HCEC 1CT (cell line): Measurements from ENCODE around the gene STAT1.
A peak's percentile ranks its signal among the peaks of the same experiment; 100 is the strongest.

ENCODE experiments used
- DNase-seq: peaks from one replicate; pipeline ENCODE4 v3.0.0-alpha.2; 2017

The STAT1 gene

GRCh38 chr2:191030521-191031154 is 16.7 kb upstream of the STAT1 start:
- peak; percentile 41 for DNase-seq

- DNase-seq: no peak
Measured at GRCh38 chr2:191029280-191029950, 15.4 kb upstream of the STAT1 start.

- no peak for DNase-seq
Measured at GRCh38 chr2:191026377-191026776, 12.4 kb upstream of the STAT1 start.

- no peak for DNase-seq
Measured at GRCh38 chr2:191025135-191025534, 11.2 kb upstream of the STAT1 start.

GRCh38 chr2:191023235-191023679 is 9.3 kb upstream of the STAT1 start:
- DNase-seq: no peak

- DNase-seq: peak; percentile 90
Measured at GRCh38 chr2:191020742-191021381, 6.9 kb upstream of the STAT1 start.

DNA sequence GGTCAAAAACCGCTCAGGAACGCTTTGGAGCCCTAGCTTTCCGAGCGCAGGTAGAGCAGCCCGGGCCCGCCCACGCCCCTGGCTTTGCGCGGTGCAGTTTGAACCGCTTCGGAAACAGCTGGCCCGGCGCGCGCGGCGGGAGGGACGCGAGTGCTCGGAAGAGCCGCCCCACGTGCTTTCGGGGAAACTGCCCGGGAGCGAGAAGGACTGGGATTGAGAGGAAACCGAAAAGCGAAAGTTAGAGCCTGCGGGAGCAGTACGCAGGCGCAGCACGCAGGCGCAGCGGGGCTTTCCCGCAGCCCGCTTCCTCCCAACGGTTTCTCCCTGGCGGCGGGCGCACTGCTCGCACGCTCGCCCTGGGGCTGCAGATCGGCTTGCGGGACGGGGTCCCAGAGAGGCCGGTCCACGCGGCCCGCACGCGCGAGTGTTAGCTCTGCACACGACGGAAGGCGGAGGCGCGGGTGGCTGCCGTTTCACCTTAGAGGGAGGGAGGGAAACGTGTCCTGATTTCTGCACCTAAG is 6.3 kb upstream of the STAT1 start:
- DNase-seq: peak; percentile 97

GRCh38 chr2:191019376-191019775 is 5.4 kb upstream of the STAT1 start:
- no peak for DNase-seq

GRCh38 chr2:191018643-191019119 is 4.7 kb upstream of the STAT1 start:
- no peak for DNase-seq

DNA sequence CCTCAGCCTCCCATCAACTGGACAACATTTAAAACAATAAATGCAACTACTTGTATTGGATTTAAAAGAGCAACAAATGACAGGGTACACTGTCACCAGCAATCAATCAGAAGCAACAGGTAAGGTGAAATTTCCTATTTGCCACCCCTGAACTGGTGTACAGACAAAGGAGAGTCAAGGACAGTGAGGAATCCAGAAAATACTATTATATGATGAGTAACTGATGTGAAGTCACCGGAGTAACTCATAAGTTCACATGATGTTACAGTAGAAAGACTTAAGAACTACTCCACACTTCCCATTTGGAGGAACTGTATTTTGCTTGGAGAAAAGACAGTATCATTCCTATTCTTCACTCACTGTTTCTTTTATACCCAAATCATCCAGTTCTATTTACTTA is 4.1 kb upstream of the STAT1 start:
- no peak for DNase-seq

DNA sequence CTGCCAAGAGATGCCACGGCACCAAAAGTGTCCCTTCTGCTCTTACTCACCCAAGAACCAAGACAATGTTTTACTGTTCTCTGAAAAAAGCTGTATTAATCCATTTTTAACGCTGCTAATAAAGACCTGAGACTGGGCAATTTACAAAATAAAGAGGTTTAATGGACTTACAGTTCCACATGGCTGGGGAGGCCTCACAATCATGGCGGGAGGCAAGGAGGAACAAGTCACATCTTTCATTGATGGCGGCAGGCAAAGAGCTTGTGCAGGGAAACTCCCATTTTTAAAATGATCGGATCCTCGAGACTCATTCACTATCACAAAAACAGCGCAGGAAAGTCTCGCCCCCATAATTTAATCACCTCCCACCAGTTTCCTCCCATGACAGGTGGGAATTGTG is 1.9 kb upstream of the STAT1 start:
- DNase-seq: no peak

- no peak for DNase-seq
Measured at GRCh38 chr2:191015239-191015638, 1.3 kb upstream of the STAT1 start.

- DNase-seq: no peak
Measured at GRCh38 chr2:191014653-191015020, 666 bp upstream of the STAT1 start.

- DNase-seq: no peak
Measured at GRCh38 chr2:191013682-191013931, 364 bp downstream of the STAT1 start.

- peak; percentile 15 for DNase-seq
Measured at GRCh38 chr2:191012845-191013681, 908 bp downstream of the STAT1 start.

DNA sequence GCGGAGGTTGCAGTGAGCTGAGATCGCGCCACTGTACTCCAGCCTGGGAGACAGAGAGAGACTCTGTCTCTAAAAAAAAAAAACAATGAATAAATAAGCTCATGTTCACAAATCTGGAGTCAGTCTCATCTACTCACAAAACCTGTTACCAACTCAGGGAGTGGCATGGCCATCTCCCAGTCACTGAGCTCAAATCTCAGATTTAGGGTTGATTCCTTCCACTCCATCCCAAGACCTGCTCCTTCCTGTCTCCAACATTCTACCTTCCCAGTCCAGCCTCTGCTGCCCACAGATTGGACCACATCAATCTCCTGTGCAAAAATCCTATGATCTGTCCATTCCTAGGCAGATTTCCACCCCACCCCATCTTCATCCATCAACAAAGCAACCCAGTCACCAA is 1.6 kb downstream of the STAT1 start:
- no peak for DNase-seq

DNA sequence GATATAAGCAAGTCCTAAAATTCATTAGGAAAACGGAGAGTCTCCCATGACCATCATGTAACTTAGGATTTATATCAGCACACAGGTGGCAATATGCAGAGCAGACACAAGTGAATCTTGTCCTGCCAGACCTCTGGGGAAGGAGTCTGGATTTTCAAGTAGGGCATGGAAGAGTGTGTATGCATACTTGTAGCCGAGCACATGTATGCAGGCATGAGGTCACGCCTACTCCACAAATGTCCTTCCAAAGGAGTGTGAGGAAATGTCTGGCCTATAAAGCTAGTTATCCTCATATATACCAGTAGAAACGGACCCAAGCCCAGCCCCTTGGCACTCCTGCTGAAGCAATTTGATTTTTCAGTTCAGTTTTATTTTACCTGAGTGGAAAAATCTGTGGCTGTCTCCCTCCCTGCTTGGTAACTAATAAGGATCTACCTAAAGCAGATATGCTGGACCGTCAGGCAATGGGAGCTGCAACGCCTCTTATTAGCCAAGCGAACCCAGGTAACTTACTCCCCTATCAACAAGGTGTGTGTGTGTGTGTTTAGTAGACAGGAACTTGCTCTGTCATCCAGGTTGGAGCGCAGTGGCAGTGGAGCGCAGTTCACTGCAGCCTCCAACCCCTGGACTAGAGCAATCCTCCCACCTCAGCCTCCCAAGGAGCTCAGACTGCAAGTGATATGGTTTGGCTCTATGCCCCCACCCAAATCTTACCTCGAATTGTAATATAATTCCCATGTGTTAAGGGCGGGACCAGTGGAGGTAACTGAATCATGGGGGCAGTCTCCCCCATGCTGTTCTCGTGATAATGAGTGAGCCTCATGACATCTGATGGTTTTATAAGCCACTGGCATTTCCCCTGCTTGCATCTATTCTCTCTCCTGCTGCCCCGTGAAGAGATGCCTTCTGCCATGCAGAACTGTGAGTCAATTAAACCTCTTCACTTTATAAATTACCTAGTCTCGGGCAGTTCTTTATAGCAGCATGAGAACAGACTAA is 2.8 kb downstream of the STAT1 start:
- no peak for DNase-seq

GRCh38 chr2:191009541-191010374 is 4.2 kb downstream of the STAT1 start:
- peak; percentile 65 for DNase-seq

GRCh38 chr2:191008286-191008685 is 5.7 kb downstream of the STAT1 start:
- no peak for DNase-seq

DNA sequence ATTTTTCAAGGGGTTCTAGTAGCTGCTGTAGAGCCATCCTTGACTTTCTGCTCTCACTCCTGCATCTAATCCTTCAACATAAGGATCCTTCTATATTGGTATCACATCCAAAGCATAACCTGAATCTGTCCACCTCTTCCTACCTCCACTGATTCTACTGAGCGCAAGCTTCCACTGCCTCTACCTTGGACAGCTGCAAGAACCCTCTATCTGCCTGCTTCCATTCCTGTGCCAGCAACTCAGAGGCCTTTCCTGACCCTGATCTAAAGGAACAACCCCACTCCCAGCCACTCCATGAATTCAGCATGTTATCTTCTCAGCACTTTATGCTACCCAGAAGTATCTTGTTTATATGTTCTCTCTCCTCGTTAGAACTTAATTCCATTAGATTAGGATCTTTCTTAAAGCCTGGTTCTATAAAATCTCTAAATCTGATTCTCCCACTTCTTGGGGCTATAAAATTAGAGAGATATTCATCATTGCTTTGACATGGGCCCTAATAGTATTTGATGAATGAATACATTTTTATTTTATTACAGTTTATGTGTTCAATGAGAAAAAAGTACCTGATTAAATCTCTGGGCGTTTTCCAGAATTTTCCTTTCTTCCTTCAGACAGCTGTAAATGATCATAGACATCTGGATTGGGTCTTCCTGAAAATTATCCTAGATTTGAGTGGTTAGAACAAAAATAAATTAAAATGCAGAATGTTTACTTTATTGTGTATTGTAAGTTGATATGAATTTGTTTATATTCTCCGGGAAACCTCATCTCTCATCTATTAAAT is 6.8 kb downstream of the STAT1 start:
- no peak for DNase-seq
